OCI-LY7 (cell line): ENCODE measurements around the gene CD38. TPM values are rescaled to one million over a fixed set of nuclear protein-coding genes. Genes with fewer than 3 reads are reported as not detected.

Experiments used
- BruUV-seq: library from RNA; stranded (reverse); fragments of 400-500 nt; replicated peaks from 2 replicates; lab custom pipeline; 2021; lab: Mats Ljungman, UMichigan
- CTCF ChIA-PET: fragments of 300-600 bp; sonication (Branson Sonifier 250); formaldehyde crosslinking; loops from one replicate; lab custom pipeline; 2022; ENCODE audit warnings: antibody characterized with exemption; ENCODE audit not compliant: unreplicated experiment; lab: Charles Lee
- POLR2A ChIA-PET: fragments of 300-600 bp; sonication (Branson Sonifier 250); formaldehyde crosslinking; loops from one replicate; lab custom pipeline; 2022; ENCODE audit warnings: antibody characterized with exemption; lab: Charles Lee
- DNase-seq: peaks from one replicate; pipeline ENCODE4 v3.0.0-alpha.2; 2015; ENCODE audit warnings: low spot score
- H2AFZ ChIP-seq: fragments of 200-600 bp; sonication (generic), shearing (Covaris generic); 2 replicates; pipeline ENCODE4 v1.6.1; 2014; ENCODE audit warnings: mild to moderate bottlenecking, antibody characterized with exemption, low read length, moderate library complexity
- H3K27ac ChIP-seq: fragments of 200-600 bp; sonication (generic); 2 replicates; pipeline ENCODE4 v1.5.1; 2014; ENCODE audit warnings: mixed run types, low read depth, mild to moderate bottlenecking, moderate library complexity, low read length, inconsistent platforms; ENCODE audit not compliant: poor library complexity, severe bottlenecking
- H3K36me3 ChIP-seq: fragments of 200-600 bp; sonication (generic); 2 replicates; pipeline ENCODE4 v1.6.1; 2014; ENCODE audit warnings: mild to moderate bottlenecking, antibody characterized with exemption, low read length, moderate library complexity, mixed read lengths; ENCODE audit not compliant: insufficient read depth
- H3K4me1 ChIP-seq: fragments of 200-600 bp; sonication (generic); 2 replicates; pipeline ENCODE4 v1.5.1; 2014; ENCODE audit warnings: mild to moderate bottlenecking, low read length; ENCODE audit not compliant: insufficient read depth, poor library complexity, severe bottlenecking
- H3K4me2 ChIP-seq: fragments of 200-600 bp; sonication (generic); 2 replicates; pipeline ENCODE4 v1.6.1; 2014; ENCODE audit warnings: mild to moderate bottlenecking, low read length
- H3K4me3 ChIP-seq: fragments of 200-600 bp; sonication (generic); 2 replicates; pipeline ENCODE4 v1.5.1; 2014; ENCODE audit warnings: mild to moderate bottlenecking, low read depth, low read length; ENCODE audit not compliant: poor library complexity, severe bottlenecking
- H3K79me2 ChIP-seq: fragments of 200-600 bp; sonication (generic); 2 replicates; pipeline ENCODE4 v1.6.1; 2016; ENCODE audit warnings: low read depth, mild to moderate bottlenecking, low read length, moderate library complexity, mixed read lengths; ENCODE audit not compliant: insufficient read depth
- H3K9me2 ChIP-seq: fragments of 200-600 bp; sonication (generic); 2 replicates; pipeline ENCODE4 v1.6.1; 2016; ENCODE audit warnings: mild to moderate bottlenecking, low read length, mixed read lengths; ENCODE audit not compliant: insufficient read depth
- H3K9me3 ChIP-seq: fragments of 200-600 bp; sonication (generic); 2 replicates; pipeline ENCODE4 v1.6.1; 2014; ENCODE audit warnings: mild to moderate bottlenecking, mixed run types, low read length, mixed read lengths
- H4K20me1 ChIP-seq: fragments of 200-600 bp; sonication (generic); 2 replicates; pipeline ENCODE4 v1.6.1; 2014; ENCODE audit warnings: mild to moderate bottlenecking, antibody characterized with exemption, low read length, moderate library complexity, mixed read lengths; ENCODE audit not compliant: insufficient read depth
- EZH2phosphoT487 ChIP-seq: fragments of 200-600 bp; sonication (generic); IDR thresholded peaks from 2 replicates; pipeline ENCODE4 v1.6.1; 2018; ENCODE audit warnings: low read depth, borderline replicate concordance, mild to moderate bottlenecking, mixed run types, antibody characterized with exemption, low read length, moderate library complexity, mixed read lengths
- intact Hi-C: fragments of 100-400 bp; cut with micrococcal nuclease; formaldehyde crosslinking; loops from one replicate; pipeline ENCODE4 v1.10.0; 2022; ENCODE audit not compliant: unreplicated experiment
- total RNA-seq, 2 experiments: library from RNA; depleted of rRNA in 1 of 2; stranded (reverse); fragments of >200 nt in 1 of 2; shearing (Covaris generic) in 1 of 2; gene quantifications; 2 replicates each; pipeline ENCODE4 v1.2.3, GENCODE V29; 2014 to 2022
- TF ChIP-seq, protein P1 (sequence below): fragments of 200-600 bp; sonication (generic); conservative IDR thresholded peaks from 2 replicates; pipeline ENCODE4 v1.5.1; 2014; ENCODE audit warnings: mild to moderate bottlenecking, antibody characterized with exemption, low read length, moderate library complexity, mixed read lengths

CD38 gene
- total RNA-seq, 2 experiments from 2014 or later = 92.0 to 176 TPM

DNA sequence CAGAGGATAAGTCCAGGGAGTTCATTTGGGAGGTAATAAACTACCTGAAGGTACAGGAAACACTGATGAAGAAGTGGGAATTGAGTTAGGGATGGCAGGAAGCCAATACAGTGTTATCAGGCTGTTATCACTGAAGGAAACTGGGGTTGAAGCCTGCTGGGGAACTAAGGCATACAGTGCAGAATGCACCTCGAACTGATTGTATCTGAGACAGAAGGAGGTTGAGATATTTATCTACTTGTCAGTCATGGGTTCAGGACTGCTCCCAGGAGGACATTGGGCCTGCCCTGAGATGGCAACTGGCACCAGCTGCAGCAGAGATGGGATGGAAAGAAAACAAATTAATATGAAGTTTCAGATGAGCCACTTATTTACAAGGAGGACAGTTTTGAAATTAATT, 35.5 kb upstream of the CD38 start:
- intact Hi-C loops = no loop called here
- no peaks in the 10 kb centered on the region for H3K9me2 ChIP-seq
- no peak overlapping the region for H3K27ac ChIP-seq
- H3K4me3 ChIP-seq = no peak overlapping the region
- POLR2A ChIA-PET = no interaction called here
- H3K36me3 ChIP-seq = peaks cover 4% of the 10 kb centered on the region; the same call in 1 of the 2 replicates
- CTCF ChIA-PET = no interaction called here
- no peak overlapping the region for H2AFZ ChIP-seq
- H3K79me2 ChIP-seq = no peaks in the 10 kb centered on the region
- no TSS peak for BruUV-seq
- H3K9me3 ChIP-seq = peaks cover 31% of the 10 kb centered on the region; the same call in 1 of the 2 replicates
- TF ChIP-seq, protein P1, sequence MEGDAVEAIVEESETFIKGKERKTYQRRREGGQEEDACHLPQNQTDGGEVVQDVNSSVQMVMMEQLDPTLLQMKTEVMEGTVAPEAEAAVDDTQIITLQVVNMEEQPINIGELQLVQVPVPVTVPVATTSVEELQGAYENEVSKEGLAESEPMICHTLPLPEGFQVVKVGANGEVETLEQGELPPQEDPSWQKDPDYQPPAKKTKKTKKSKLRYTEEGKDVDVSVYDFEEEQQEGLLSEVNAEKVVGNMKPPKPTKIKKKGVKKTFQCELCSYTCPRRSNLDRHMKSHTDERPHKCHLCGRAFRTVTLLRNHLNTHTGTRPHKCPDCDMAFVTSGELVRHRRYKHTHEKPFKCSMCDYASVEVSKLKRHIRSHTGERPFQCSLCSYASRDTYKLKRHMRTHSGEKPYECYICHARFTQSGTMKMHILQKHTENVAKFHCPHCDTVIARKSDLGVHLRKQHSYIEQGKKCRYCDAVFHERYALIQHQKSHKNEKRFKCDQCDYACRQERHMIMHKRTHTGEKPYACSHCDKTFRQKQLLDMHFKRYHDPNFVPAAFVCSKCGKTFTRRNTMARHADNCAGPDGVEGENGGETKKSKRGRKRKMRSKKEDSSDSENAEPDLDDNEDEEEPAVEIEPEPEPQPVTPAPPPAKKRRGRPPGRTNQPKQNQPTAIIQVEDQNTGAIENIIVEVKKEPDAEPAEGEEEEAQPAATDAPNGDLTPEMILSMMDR = no peak
- TF ChIP-seq EZH2phosphoT487 = no peak
- DNase-seq = no peak
- H3K4me2 ChIP-seq = no peak overlapping the region
- no peaks in the 10 kb centered on the region for H3K4me1 ChIP-seq
- H4K20me1 ChIP-seq = no peaks in the 10 kb centered on the region

DNA sequence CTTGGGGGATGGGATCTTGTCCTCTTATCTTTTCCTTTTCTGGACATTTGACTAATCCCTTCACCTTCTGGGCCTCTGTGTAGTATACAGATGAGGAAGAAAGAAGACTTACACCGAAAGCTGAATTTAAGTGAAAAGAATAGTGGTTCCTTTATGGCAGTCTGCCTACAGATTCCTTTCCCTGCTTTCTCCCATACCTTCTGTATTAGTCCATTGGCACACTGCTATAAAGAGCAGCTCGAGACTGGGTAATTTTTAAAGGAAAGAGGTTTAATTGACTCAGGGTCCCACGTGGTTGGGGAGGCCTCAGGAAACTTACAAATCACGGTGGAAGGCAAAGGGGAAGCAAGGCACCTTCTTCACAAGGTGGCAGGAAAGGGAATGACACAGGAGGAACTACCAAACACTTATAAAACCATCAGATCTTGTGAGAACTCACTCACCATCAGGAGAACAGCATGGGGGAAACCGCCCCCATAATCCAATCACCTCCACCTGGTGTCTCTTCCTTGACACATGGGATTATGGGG, 34.0 kb upstream of the CD38 start:
- intact Hi-C loops = no loop called here
- no peak for DNase-seq

More for the DNA sequence above, 34.0 kb upstream of the CD38 start:
- Histone ChIP-seq H2AFZ (no peak overlapping the region), H4K20me1 (no peaks in the 10 kb centered on the region), H3K36me3 (peaks cover 4% of the 10 kb centered on the region; the same call in 1 of the 2 replicates), H3K4me2 (no peak overlapping the region), H3K9me3 (peaks cover 31% of the 10 kb centered on the region; the same call in 1 of the 2 replicates), H3K9me2 (no peaks in the 10 kb centered on the region), H3K79me2 (no peaks in the 10 kb centered on the region), H3K27ac (no peak overlapping the region), H3K4me1 (no peaks in the 10 kb centered on the region), H3K4me3 (no peak overlapping the region)
- ChIA-PET CTCF (interaction anchor here (1.0 kb wide), 1 partner anchor 12 kb away, joined by 3 read pairs; no protein-coding TSS in a partner anchor), POLR2A (interaction anchor here (1.6 kb wide), 1 partner anchor 13 kb away, joined by 7 read pairs; no protein-coding TSS in a partner anchor)
- BruUV-seq = no TSS peak
- TF ChIP-seq, protein P1 = no peak
- TF ChIP-seq EZH2phosphoT487 = no peak
